Measurements from ENCODE around the gene EWSR1. TPM values are rescaled to one million over a fixed set of nuclear protein-coding genes. Genes with fewer than 3 reads are reported as not detected.

The EWSR1 gene
- total RNA-seq, 1 donor from 2014 or later = 281 TPM

- Mint-ChIP-seq H3K4me1 (peaks cover 10% of the 10 kb centered on the region), H3K36me3 (peaks cover 2% of the 10 kb centered on the region), H3K27ac (no peak overlapping the region), H3K27me3 (ENCODE audit: insufficient read depth, low read depth) (peaks cover 24% of the 10 kb centered on the region), H3K9me3 (peaks cover under 1% of the 10 kb centered on the region), H3K4me3 (no peak overlapping the region)
- Histone ChIP-seq H4K20me1 (ENCODE audit: low read depth) (peaks cover 8% of the 10 kb centered on the region), H3K36me3 (no peaks in the 10 kb centered on the region), H3K4me2 (no peak overlapping the region), H3K4me1 (peaks cover 9% of the 10 kb centered on the region), H3K27me3 (peaks cover 40% of the 10 kb centered on the region), H3F3A (ENCODE audit: low read depth) (peaks cover 22% of the 10 kb centered on the region), H3K9me3 (ENCODE audit: low read depth) (no peaks in the 10 kb centered on the region), H3K9ac (no peak overlapping the region), H3K79me2 (ENCODE audit: low read depth) (no peaks in the 10 kb centered on the region), H2AFZ (replicated peaks) (no peak overlapping the region), H3K27ac (no peak overlapping the region), H3K4me3 (no peak overlapping the region)
- no peak for DNase-seq (ENCODE audit: low spot score)
- no peak for TF ChIP-seq EZH2phosphoT487 (IDR thresholded peaks at IDR 0.05)
- no peak for TF ChIP-seq CTCF (IDR thresholded peaks at IDR 0.05)
- TF ChIP-seq EZH2 (IDR thresholded peaks at IDR 0.05) = no peak
Measured at GRCh38 chr22:29319072-29319471, 51.0 kb downstream of the EWSR1 start.

- no peaks in the 10 kb centered on the region for H4K20me1 ChIP-seq (ENCODE audit: low read depth)
- no peak overlapping the region for H3K9ac ChIP-seq
- H3K4me3 ChIP-seq = no peak overlapping the region
- no peaks in the 10 kb centered on the region for H3K79me2 ChIP-seq (ENCODE audit: low read depth)
- no peak for TF ChIP-seq EZH2phosphoT487 (IDR thresholded peaks at IDR 0.05)
- no peak for TF ChIP-seq EZH2 (IDR thresholded peaks at IDR 0.05)
- no peak for TF ChIP-seq CTCF (IDR thresholded peaks at IDR 0.05)
- no peak overlapping the region for H2AFZ ChIP-seq (replicated peaks)
- H3K27me3 Mint-ChIP-seq (ENCODE audit: insufficient read depth, low read depth) = peaks cover 16% of the 10 kb centered on the region
- peaks cover 25% of the 10 kb centered on the region for H3K27me3 ChIP-seq
- H3K36me3 ChIP-seq = no peaks in the 10 kb centered on the region
- no peaks in the 10 kb centered on the region for H3K9me3 Mint-ChIP-seq
- H3K36me3 Mint-ChIP-seq = peaks cover 2% of the 10 kb centered on the region
- H3K4me3 Mint-ChIP-seq = no peak overlapping the region
- no peak for DNase-seq (ENCODE audit: low spot score)
- peaks cover 15% of the 10 kb centered on the region for H3F3A ChIP-seq (ENCODE audit: low read depth)
- H3K9me3 ChIP-seq (ENCODE audit: low read depth) = no peaks in the 10 kb centered on the region
- no peaks in the 10 kb centered on the region for H3K4me1 ChIP-seq
- H3K27ac Mint-ChIP-seq = no peak overlapping the region
- H3K4me2 ChIP-seq = no peak overlapping the region
- H3K27ac ChIP-seq = no peak overlapping the region
- peaks cover 3% of the 10 kb centered on the region for H3K4me1 Mint-ChIP-seq
Measured at GRCh38 chr22:29320546-29320945, 52.5 kb downstream of the EWSR1 start.

GRCh38 chr22:29323641-29324040, 55.6 kb downstream of the EWSR1 start:
- no peaks in the 10 kb centered on the region for H4K20me1 ChIP-seq (ENCODE audit: low read depth)
- H3K79me2 ChIP-seq (ENCODE audit: low read depth) = no peaks in the 10 kb centered on the region
- no peaks in the 10 kb centered on the region for H3K4me1 ChIP-seq
- H3K36me3 ChIP-seq = no peaks in the 10 kb centered on the region
- H3K27me3 Mint-ChIP-seq (ENCODE audit: insufficient read depth, low read depth) = no peaks in the 10 kb centered on the region
- H3K9me3 ChIP-seq (ENCODE audit: low read depth) = no peaks in the 10 kb centered on the region
- no peak overlapping the region for H3K27ac Mint-ChIP-seq
- H3K9ac ChIP-seq = no peak overlapping the region
- no peak overlapping the region for H3K27ac ChIP-seq
- H3K9me3 Mint-ChIP-seq = no peaks in the 10 kb centered on the region
- peaks cover 5% of the 10 kb centered on the region for H3F3A ChIP-seq (ENCODE audit: low read depth)
- TF ChIP-seq EZH2phosphoT487 (IDR thresholded peaks at IDR 0.05) (no peak), CTCF (IDR thresholded peaks at IDR 0.05) (no peak), EZH2 (IDR thresholded peaks at IDR 0.05) (no peak)
- no peak overlapping the region for H3K4me2 ChIP-seq
- no peak overlapping the region for H2AFZ ChIP-seq (replicated peaks)
- H3K4me3 ChIP-seq = no peak overlapping the region
- H3K27me3 ChIP-seq = no peaks in the 10 kb centered on the region
- H3K36me3 Mint-ChIP-seq = peaks cover 4% of the 10 kb centered on the region
- DNase-seq (ENCODE audit: low spot score) = no peak
- no peaks in the 10 kb centered on the region for H3K4me1 Mint-ChIP-seq
- no peak overlapping the region for H3K4me3 Mint-ChIP-seq
